ENCODE measurements around the gene CXCL14.

CXCL14 gene

DNA sequence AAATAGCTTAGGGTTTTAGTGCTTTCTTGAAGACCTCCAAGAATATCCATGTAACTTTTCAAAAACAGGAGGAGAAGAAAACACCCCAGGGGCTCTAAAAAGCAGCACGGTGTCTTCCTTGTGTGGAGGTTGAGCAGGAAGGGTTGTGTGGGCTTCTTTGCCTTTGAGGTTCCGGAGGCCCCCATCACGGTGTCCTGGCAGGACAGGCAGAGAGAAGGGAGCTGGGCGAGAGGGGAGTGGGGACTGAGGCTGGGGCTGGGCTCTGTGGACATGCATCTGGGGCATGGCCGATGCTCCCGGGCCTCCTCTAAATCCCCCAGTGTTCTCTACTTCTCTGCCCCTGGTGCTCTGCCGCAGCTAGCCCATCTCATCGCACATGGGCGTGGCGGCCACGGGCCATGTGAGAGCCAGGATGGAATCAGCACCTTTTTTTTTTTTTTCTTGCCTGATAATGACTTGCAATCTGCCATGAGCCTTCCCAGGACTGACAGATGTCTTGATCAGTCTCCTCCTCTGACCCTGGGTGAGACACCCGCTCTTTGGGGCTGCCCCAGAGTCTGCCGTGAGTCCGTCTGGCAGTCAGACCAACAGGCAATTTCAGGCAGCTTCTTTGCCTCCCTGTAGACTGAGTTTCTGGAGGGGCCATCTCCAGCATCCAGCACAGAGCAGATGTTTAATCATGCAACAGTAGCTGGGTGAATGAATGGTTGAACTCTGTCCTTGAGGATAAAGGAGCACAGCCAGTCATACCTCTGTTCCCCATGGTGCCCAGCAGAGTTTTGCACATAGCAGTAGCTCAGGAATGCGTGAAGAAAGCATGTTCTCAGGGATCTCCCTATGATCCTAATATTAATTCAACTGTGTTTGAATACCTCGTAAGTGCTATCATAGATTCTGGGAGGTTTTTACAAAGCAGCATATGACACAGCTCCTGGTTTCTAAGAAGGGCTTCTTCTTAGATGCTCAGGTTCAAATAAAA is 12.1 kb downstream of the CXCL14 start:
- no peak for DNase-seq (ENCODE audit: low read depth)
- no peak for TF ChIP-seq CTCF (IDR thresholded peaks at IDR 0.05; ENCODE audit: insufficient read depth, low read depth, low read length, missing control alignments)
- H3K4me3 ChIP-seq (ENCODE audit: low read depth, low read length): no peak overlapping the region

GRCh38 chr5:135565725-135566421 is 12.9 kb downstream of the CXCL14 start:
- no peak overlapping the region for H3K4me3 ChIP-seq (ENCODE audit: low read depth, low read length)
- DNase-seq (ENCODE audit: low read depth): peak; percentile 72
- peak; percentile 93 for TF ChIP-seq CTCF (IDR thresholded peaks at IDR 0.05; ENCODE audit: insufficient read depth, low read depth, low read length, missing control alignments)

DNA sequence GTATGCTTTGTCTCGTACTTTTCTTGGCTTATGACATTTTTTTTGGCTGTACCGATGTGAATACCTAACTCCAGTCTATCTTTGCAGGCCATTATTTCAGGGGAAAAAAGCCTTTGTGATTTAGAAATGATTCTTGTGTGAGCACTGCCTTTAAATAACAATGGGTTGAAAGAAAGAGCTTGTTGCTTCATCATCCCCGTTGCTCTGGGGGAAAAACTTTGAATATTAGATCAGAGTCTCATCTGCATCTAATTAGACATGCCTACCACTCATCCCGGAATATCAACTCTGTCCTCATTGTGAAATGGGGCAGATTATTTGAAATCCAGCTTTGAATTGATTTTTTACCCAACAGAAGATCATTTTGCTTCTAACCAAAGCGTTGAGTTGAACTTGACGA is 13.5 kb downstream of the CXCL14 start:
- no peak for TF ChIP-seq CTCF (IDR thresholded peaks at IDR 0.05; ENCODE audit: insufficient read depth, low read depth, low read length, missing control alignments)
- no peak overlapping the region for H3K4me3 ChIP-seq (ENCODE audit: low read depth, low read length)
- no peak for DNase-seq (ENCODE audit: low read depth)

DNA sequence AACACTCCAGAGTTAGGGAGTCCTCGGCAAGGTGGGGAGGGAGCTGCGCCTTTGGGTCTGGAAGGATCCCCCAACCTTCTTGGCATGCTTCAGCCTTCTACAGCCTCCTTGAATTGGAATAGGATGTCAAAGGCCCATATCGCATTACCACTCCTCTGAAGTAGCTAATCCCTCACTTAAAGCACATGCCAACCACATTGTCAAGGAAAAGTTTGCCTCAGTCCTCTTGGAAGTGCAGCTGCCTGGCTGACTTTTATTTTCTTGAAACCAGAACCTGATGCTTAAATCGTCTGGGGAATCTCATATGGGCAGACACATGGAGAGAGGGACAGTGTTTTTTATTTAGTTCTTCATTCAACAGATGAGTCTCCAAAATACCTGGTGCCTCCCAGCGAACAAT is 14.5 kb downstream of the CXCL14 start:
- DNase-seq (ENCODE audit: low read depth): no peak
- no peak overlapping the region for H3K4me3 ChIP-seq (ENCODE audit: low read depth, low read length)
- TF ChIP-seq CTCF (IDR thresholded peaks at IDR 0.05; ENCODE audit: insufficient read depth, low read depth, low read length, missing control alignments): no peak

- no peak for DNase-seq (ENCODE audit: low read depth)
- no peak overlapping the region for H3K4me3 ChIP-seq (ENCODE audit: low read depth, low read length)
- TF ChIP-seq CTCF (IDR thresholded peaks at IDR 0.05; ENCODE audit: insufficient read depth, low read depth, low read length, missing control alignments): no peak
Measured at GRCh38 chr5:135561266-135561665, 17.5 kb downstream of the CXCL14 start.

GRCh38 chr5:135560858-135561257 is 17.9 kb downstream of the CXCL14 start:
- peak; percentile 82 for TF ChIP-seq CTCF (IDR thresholded peaks at IDR 0.05; ENCODE audit: insufficient read depth, low read depth, low read length, missing control alignments)
- H3K4me3 ChIP-seq (ENCODE audit: low read depth, low read length): no peak overlapping the region
- DNase-seq (ENCODE audit: low read depth): peak; percentile 84

Data from GM12865 (cell line).